HepG2 (cell line): ENCODE results near the gene TOMM6. TPM values are rescaled to one million over a fixed set of nuclear protein-coding genes. Genes with fewer than 3 reads are reported as not detected.

Source experiments
- ATAC-seq: fragments of 200-7000 bp; cut with Tn5 transposase; 3 replicates; pipeline ENCODE4 v1.9.1; 2020; ENCODE audit warnings: mild to moderate bottlenecking, moderate library complexity
- BruUV-seq: library from RNA; stranded (reverse); fragments of 400-500 nt; replicated peaks from 2 replicates; lab custom pipeline; 2021; lab: Mats Ljungman, UMichigan
- CTCF ChIA-PET: fragments of 300-600 bp; formaldehyde crosslinking; extraction: SDS; loops from one replicate; lab custom pipeline; 2021; ENCODE audit warnings: low total read pairs, inconsistent platforms, low intra/inter-chr PET ratio; lab: Yijun Ruan, JAX
- POLR2A ChIA-PET: fragments of 350-600 bp; sonication (Branson Sonifier 250); formaldehyde crosslinking; loops from one replicate; lab custom pipeline; 2020; ENCODE audit warnings: antibody characterized with exemption, inconsistent platforms; lab: Yijun Ruan, JAX
- DNase-seq: peaks from one replicate; pipeline ENCODE4 v3.0.0-alpha.2; 2015; ENCODE audit warnings: low spot score
- FAIRE-seq: peaks from 3 replicates; lab custom pipeline; 2011; peaks lifted over from hg19 to GRCh38; lab: Jason Lieb, UNC
- H2AFZ ChIP-seq: one replicate; pipeline ENCODE4 v1.6.1; 2011; ENCODE audit warnings: low read length, inconsistent platforms
- H3K27ac ChIP-seq: fragments of 300-600 bp; 3 replicates; pipeline ENCODE4 v1.8.0; 2011; ENCODE audit warnings: mixed run types, mild to moderate bottlenecking, mixed read lengths, low read length, inconsistent platforms; ENCODE audit not compliant: insufficient read depth; ENCODE audit errors: extremely low read length
- H3K27me3 ChIP-seq, 2 experiments: fragments of 200-600 bp in 1 of 2; 2 replicates in 1 of 2; 3 replicates in 1 of 2; pipeline versions ENCODE4 v1.6.0 to v1.8.0; 2011; ENCODE audit warnings: low read length in 2 of 2, mild to moderate bottlenecking in 2 of 2, moderate library complexity in 2 of 2, inconsistent platforms in 1 of 2; ENCODE audit not compliant: insufficient read depth in 2 of 2, control insufficient read depth in 1 of 2
- H3K36me3 ChIP-seq, 2 experiments: fragments of 200-600 bp in 1 of 2; replicated peaks in 1 of 2; 2 replicates in 1 of 2; 3 replicates in 1 of 2; pipeline versions ENCODE4 v1.5.1 to v1.8.0; 2011; ENCODE audit warnings: low read length in 2 of 2, inconsistent platforms in 1 of 2; ENCODE audit not compliant: insufficient read depth in 2 of 2, control insufficient read depth in 1 of 2
- H3K4me1 ChIP-seq: 2 replicates; pipeline ENCODE4 v1.5.1; 2012; ENCODE audit warnings: low read length, inconsistent platforms; ENCODE audit not compliant: insufficient read depth
- H3K4me2 ChIP-seq: 2 replicates; pipeline ENCODE4 v1.6.0; 2011; ENCODE audit warnings: low read depth, low read length, inconsistent platforms
- H3K4me3 ChIP-seq, 3 experiments: fragments of 200-600 bp in 1 of 3; sonication (generic), shearing (Covaris generic) in 1 of 3; replicated peaks in 1 of 3; 2 replicates each; pipeline ENCODE4 v1.5.1; 2011 to 2016; ENCODE audit warnings: low read length in 3 of 3, inconsistent platforms in 2 of 3, low read depth in 2 of 3, mild to moderate bottlenecking in 2 of 3, control low read depth in 1 of 3, mixed read lengths in 1 of 3; ENCODE audit not compliant: insufficient read depth in 1 of 3
- H3K79me2 ChIP-seq: one replicate; pipeline ENCODE4 v1.6.1; 2011; ENCODE audit warnings: low read length, inconsistent platforms; ENCODE audit not compliant: insufficient read depth
- H3K9ac ChIP-seq: 2 replicates; pipeline ENCODE4 v1.6.0; 2011; ENCODE audit warnings: mild to moderate bottlenecking, low read depth, low read length, inconsistent platforms; ENCODE audit not compliant: insufficient read depth
- H3K9me3 ChIP-seq: 2 replicates; pipeline ENCODE4 v1.5.1; 2012; ENCODE audit warnings: mild to moderate bottlenecking, low read length
- H4K20me1 ChIP-seq: 2 replicates; pipeline ENCODE4 v1.6.0; 2011; ENCODE audit warnings: inconsistent platforms, mild to moderate bottlenecking, low read length, moderate library complexity; ENCODE audit not compliant: insufficient read depth
- ARNT ChIP-seq: fragments of 450-650 bp; IDR thresholded peaks from 2 replicates; pipeline ENCODE4 v1.6.1; 2017
- CEBPB ChIP-seq: IDR thresholded peaks from 2 replicates; pipeline ENCODE4 v1.6.1; 2011; ENCODE audit warnings: low read depth, low read length, improper control_type of control experiment, borderline replicate concordance
- FOXP1 ChIP-seq, 2 experiments: fragments of 450-650 bp in 1 of 2; IDR thresholded peaks; 2 replicates each; pipeline ENCODE4 v1.6.1; 2017 to 2018; ENCODE audit warnings: antibody characterized with exemption in 1 of 2
- GLMP ChIP-seq: sonication (generic); formaldehyde crosslinking; IDR thresholded peaks from 2 replicates; pipeline ENCODE4 v1.9.0; 2021; ENCODE audit warnings: missing genetic modification reagents, mild to moderate bottlenecking, borderline replicate concordance
- MLXIP ChIP-seq: sonication (generic); formaldehyde crosslinking; IDR thresholded peaks from 2 replicates; pipeline ENCODE4 v1.9.0; 2021; ENCODE audit warnings: missing genetic modification reagents, borderline replicate concordance
- RAD21 ChIP-seq: fragments of 450-650 bp; formaldehyde crosslinking; IDR thresholded peaks from 2 replicates; pipeline ENCODE4 v1.5.0; 2020; ENCODE audit warnings: mild to moderate bottlenecking
- ZBTB20 ChIP-seq: sonication (generic); formaldehyde crosslinking; IDR thresholded peaks from 2 replicates; pipeline ENCODE4 v1.8.1; 2023; ENCODE audit warnings: missing genetic modification reagents, low read depth, mild to moderate bottlenecking, borderline replicate concordance
- ZBTB25 ChIP-seq: IDR thresholded peaks from 2 replicates; pipeline ENCODE4 v1.6.1; 2018; ENCODE audit warnings: missing genetic modification reagents
- ZNF121 ChIP-seq: sonication (generic); formaldehyde crosslinking; IDR thresholded peaks from 2 replicates; pipeline ENCODE4 v1.5.0; 2020; ENCODE audit warnings: mild to moderate bottlenecking, missing genetic modification reagents
- ZNF253 ChIP-seq: sonication (generic); formaldehyde crosslinking; IDR thresholded peaks from 2 replicates; pipeline ENCODE4 v1.8.0; 2022; ENCODE audit warnings: mild to moderate bottlenecking, missing genetic modification reagents, borderline replicate concordance
- ZNF383 ChIP-seq: sonication (generic); formaldehyde crosslinking; IDR thresholded peaks from 2 replicates; pipeline ENCODE4 v1.4.0; 2020; ENCODE audit warnings: missing genetic modification reagents, mild to moderate bottlenecking, borderline replicate concordance
- ZNF720 ChIP-seq: sonication (generic); formaldehyde crosslinking; IDR thresholded peaks from 2 replicates; pipeline ENCODE4 v1.4.0; 2020; ENCODE audit warnings: missing genetic modification reagents
- ZNF883 ChIP-seq: sonication (generic); formaldehyde crosslinking; IDR thresholded peaks from 2 replicates; pipeline ENCODE4 v1.5.1; 2020; ENCODE audit warnings: mild to moderate bottlenecking, missing genetic modification reagents; ENCODE audit errors: not compliant biosample characterization
- WGBS: methylation state at CpG from one replicate; pipeline ENCODE4 v1.1.6; 2017; ENCODE audit warnings: low lambda C conversion rate; 5-methylcytosine and 5-hydroxymethylcytosine counted together
- in situ Hi-C: cut with HindIII; loops from 2 replicates; pipeline ENCODE4 v1.10.0; 2017; ENCODE audit warnings: low pct_unique_long_range_greater_than_20kb; ENCODE audit not compliant: extremely low pct_ligation_motif_present
- intact Hi-C: fragments of 100-400 bp; cut with micrococcal nuclease; formaldehyde crosslinking; loops from one replicate; pipeline ENCODE4 v1.10.0; 2022; ENCODE audit not compliant: unreplicated experiment
- polyA plus RNA-seq, 8 experiments: library from polyadenylated mRNA; depleted of rRNA in 3 of 8; stranded (reverse) in 7 of 8; unstranded in 1 of 8; fragments of >200 nt; fragmentation: Illumina TruSeq in 4 of 8; extraction: Trizol in 4 of 8; gene quantifications; 2 replicates each; pipeline versions ENCODE4 v1.2.1 to v1.2.3, GENCODE V29; 2011 to 2016; ENCODE audit warnings: low read depth in 4 of 8, missing spikeins in 1 of 8, mixed read lengths in 1 of 8; ENCODE audit not compliant: insufficient read depth in 1 of 8
- total RNA-seq, 5 experiments: library from RNA; depleted of rRNA; stranded (reverse); fragments of >200 nt; fragmentation: Illumina TruSeq; extraction: Trizol; gene quantifications; 2 replicates each; pipeline ENCODE4 v1.2.3, GENCODE V29; 2016; ENCODE audit warnings: low read depth in 1 of 5
- TF ChIP-seq, protein P1 (sequence below): IDR thresholded peaks from 2 replicates; pipeline ENCODE4 v1.6.1; 2016; ENCODE audit warnings: control low read depth

Gene TOMM6
- total and polyA plus RNA-seq, 2 of the 13 experiments (the other 11 are each of a cell fraction or from before 2014, with no cell fraction given): 320 to 321 TPM

DNA sequence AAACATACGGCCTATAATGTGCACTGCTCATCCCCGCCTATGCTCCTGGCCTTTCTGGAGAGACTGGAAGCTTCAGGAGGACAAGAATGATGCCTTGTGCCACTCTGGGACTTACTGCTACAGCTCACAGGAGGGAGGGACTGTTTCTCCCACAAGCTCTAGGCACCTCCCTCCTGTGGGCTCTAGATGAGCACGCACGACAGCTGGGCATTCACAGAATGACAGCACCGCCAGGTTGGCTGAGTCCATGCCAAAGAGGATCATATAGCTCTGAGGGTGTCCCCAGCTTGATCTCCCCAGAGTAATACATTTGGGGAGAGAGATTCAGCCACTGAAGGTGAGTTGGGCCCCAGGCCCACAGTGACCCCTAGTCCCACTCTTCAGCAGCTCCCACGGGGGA is 30.2 kb upstream of the TOMM6 start:
- H3K27ac ChIP-seq: no peak overlapping the region
- H3K36me3 ChIP-seq: no peaks in the 10 kb centered on the region
- DNase-seq (no peak), ATAC-seq (no peak), FAIRE-seq (no peak)
- no peak for TF ChIP-seq ARNT
- no peak for TF ChIP-seq MLXIP
- no peak for TF ChIP-seq ZBTB25 (CRISPR knock-in tag)
- TF ChIP-seq FOXP1 (IDR thresholded peaks at IDR 0.05): no peak
- no peak for TF ChIP-seq FOXP1 (CRISPR knock-in tag; IDR thresholded peaks at IDR 0.05)
- no peak for TF ChIP-seq ZNF121 (CRISPR knock-in tag)
- TF ChIP-seq ZNF383 (CRISPR knock-in tag): no peak
- TF ChIP-seq ZBTB20 (CRISPR knock-in tag): no peak
- no peak for TF ChIP-seq RAD21 (CRISPR knock-in tag)
- no peak for TF ChIP-seq ZNF883
- no peak for TF ChIP-seq CEBPB
- TF ChIP-seq GLMP (CRISPR knock-in tag): no peak
- TF ChIP-seq, protein P1, sequence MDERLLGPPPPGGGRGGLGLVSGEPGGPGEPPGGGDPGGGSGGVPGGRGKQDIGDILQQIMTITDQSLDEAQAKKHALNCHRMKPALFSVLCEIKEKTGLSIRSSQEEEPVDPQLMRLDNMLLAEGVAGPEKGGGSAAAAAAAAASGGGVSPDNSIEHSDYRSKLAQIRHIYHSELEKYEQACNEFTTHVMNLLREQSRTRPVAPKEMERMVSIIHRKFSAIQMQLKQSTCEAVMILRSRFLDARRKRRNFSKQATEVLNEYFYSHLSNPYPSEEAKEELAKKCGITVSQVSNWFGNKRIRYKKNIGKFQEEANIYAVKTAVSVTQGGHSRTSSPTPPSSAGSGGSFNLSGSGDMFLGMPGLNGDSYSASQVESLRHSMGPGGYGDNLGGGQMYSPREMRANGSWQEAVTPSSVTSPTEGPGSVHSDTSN (CRISPR knock-in tag): no peak
- no peak for TF ChIP-seq ZNF253 (CRISPR knock-in tag)
- TF ChIP-seq ZNF720: no peak
- POLR2A ChIA-PET: interaction anchor here (0.8 to 4.5 kb wide), 4 partner anchors 9 to 23 kb away, joined by 3 to 31 read pairs (median 8); partner anchors contain the start of genes FRS3 and PGC
- no TSS peak for BruUV-seq
- H3K9ac ChIP-seq: no peak overlapping the region
- H4K20me1 ChIP-seq: no peaks in the 10 kb centered on the region
- 89% methylated on average over 5 of the region's 6 CpGs for WGBS
- H3K9me3 ChIP-seq: no peaks in the 10 kb centered on the region
- intact Hi-C loops (no loop called here), in situ Hi-C loops (no loop called here)
- peaks cover 64% of the 10 kb centered on the region for H3K4me1 ChIP-seq
- no peaks in the 10 kb centered on the region for H3K27me3 ChIP-seq
- H3K4me3 ChIP-seq: no peak overlapping the region
- H2AFZ ChIP-seq: no peak overlapping the region
- no peak overlapping the region for H3K4me2 ChIP-seq
- no peaks in the 10 kb centered on the region for H3K79me2 ChIP-seq
- CTCF ChIA-PET: no interaction called here
